K562 (cell line): ENCODE data around the gene AQP1. TPM values are rescaled to one million over a fixed set of nuclear protein-coding genes. Genes with fewer than 3 reads are reported as not detected.

Experiments
- ATAC-seq: fragments of 200-7000 bp; cut with Tn5 transposase; 3 replicates; pipeline ENCODE4 v1.9.1; 2020; ENCODE audit warnings: moderate library complexity
- BruUV-seq: library from RNA; stranded (reverse); fragments of 400-500 nt; replicated peaks from 2 replicates; lab custom pipeline; 2021; lab: Mats Ljungman, UMichigan
- CTCF ChIA-PET: fragments of 300-600 bp; formaldehyde crosslinking; extraction: SDS; loops from one replicate; lab custom pipeline; 2021; ENCODE audit warnings: low intra/inter-chr PET ratio; lab: Yijun Ruan, JAX
- POLR2A ChIA-PET: fragments of 300-600, 350-650 bp; sonication (Branson Sonifier 250); formaldehyde crosslinking; extraction: SDS; loops from one replicate; lab custom pipeline; 2021; ENCODE audit warnings: antibody characterized with exemption, inconsistent platforms; lab: Yijun Ruan, JAX
- DNase-seq, 4 experiments: peaks; one replicate each; pipeline versions ENCODE4 v3.0.0 to v3.0.0-alpha.2; 2011 to 2018; ENCODE audit warnings: low spot score in 3 of 4, mixed read lengths in 3 of 4; ENCODE audit errors: extremely low read depth in 1 of 4
- FAIRE-seq: peaks from 2 replicates; lab custom pipeline; 2011; peaks lifted over from hg19 to GRCh38; lab: Jason Lieb, UNC
- H2AFZ ChIP-seq: 2 replicates; pipeline ENCODE4 v1.6.0; 2011; ENCODE audit warnings: low read depth, low read length, control low read depth, inconsistent platforms
- H3K27ac ChIP-seq: fragments of 200-600 bp; 3 replicates; pipeline ENCODE4 v1.8.0; 2011; ENCODE audit warnings: low read depth, mild to moderate bottlenecking, control low read depth, inconsistent platforms, low read length, moderate library complexity, mixed read lengths; ENCODE audit errors: extremely low read depth
- H3K27me3 ChIP-seq, 2 experiments: fragments of 300-600 bp in 1 of 2; 2 replicates in 1 of 2; 3 replicates in 1 of 2; pipeline versions ENCODE4 v1.6.0 to v1.8.0; 2011; ENCODE audit warnings: inconsistent platforms in 2 of 2, low read length in 2 of 2, mild to moderate bottlenecking in 1 of 2, mixed read lengths in 1 of 2, moderate library complexity in 1 of 2; ENCODE audit not compliant: control insufficient read depth in 2 of 2, insufficient read depth in 2 of 2
- H3K36me3 ChIP-seq: fragments of 300-600 bp; 3 replicates; pipeline ENCODE4 v1.8.0; 2011; ENCODE audit warnings: mild to moderate bottlenecking, low read length, inconsistent platforms; ENCODE audit not compliant: control insufficient read depth, insufficient read depth
- H3K4me1 ChIP-seq, 2 experiments: fragments of 200-600 bp in 1 of 2; replicated peaks in 1 of 2; 2 replicates in 1 of 2; 3 replicates in 1 of 2; pipeline versions ENCODE4 v1.5.1 to v1.8.0; 2011; ENCODE audit warnings: inconsistent platforms in 2 of 2, low read length in 2 of 2, mild to moderate bottlenecking in 1 of 2, mixed read lengths in 1 of 2, moderate library complexity in 1 of 2; ENCODE audit not compliant: control insufficient read depth in 2 of 2, insufficient read depth in 2 of 2
- H3K4me2 ChIP-seq: 2 replicates; pipeline ENCODE4 v1.6.1; 2011; ENCODE audit warnings: low read length, control low read depth, inconsistent platforms, mixed read lengths; ENCODE audit not compliant: insufficient read depth
- H3K4me3 ChIP-seq: fragments of 200-600 bp; sonication (generic), shearing (Covaris generic); 2 replicates; pipeline ENCODE4 v1.5.1; 2016; ENCODE audit warnings: control low read depth, inconsistent platforms
- H3K79me2 ChIP-seq: fragments of 200-600 bp; 3 replicates; pipeline ENCODE4 v1.8.0; 2011; ENCODE audit warnings: low read length, inconsistent platforms; ENCODE audit not compliant: control insufficient read depth, insufficient read depth
- H3K9ac ChIP-seq, 2 experiments: 2 replicates each; pipeline versions ENCODE4 v1.6.0 to v1.6.1; 2011; ENCODE audit warnings: low read depth in 2 of 2, low read length in 2 of 2, control low read depth in 1 of 2, inconsistent platforms in 1 of 2, mild to moderate bottlenecking in 1 of 2, mixed read lengths in 1 of 2; ENCODE audit not compliant: insufficient read depth in 1 of 2
- H3K9me1 ChIP-seq: one replicate; pipeline ENCODE4 v1.6.0; 2011; ENCODE audit warnings: inconsistent platforms, mild to moderate bottlenecking, low read length, moderate library complexity; ENCODE audit not compliant: control insufficient read depth, insufficient read depth
- H3K9me3 ChIP-seq: replicated peaks from 2 replicates; pipeline ENCODE4 v1.5.1; 2011; ENCODE audit warnings: low read depth, low read length, inconsistent platforms; ENCODE audit not compliant: control insufficient read depth, insufficient read depth
- H4K20me1 ChIP-seq: replicated peaks from 2 replicates; pipeline ENCODE4 v1.6.1; 2011; ENCODE audit warnings: low read length, inconsistent platforms, mixed read lengths; ENCODE audit not compliant: control insufficient read depth, insufficient read depth
- ADNP ChIP-seq: fragments of 200-800 bp; sonication (Bioruptor generic); IDR thresholded peaks from 2 replicates; pipeline ENCODE4 v1.6.1; 2016; ENCODE audit warnings: missing genetic modification characterization, missing compliant biosample characterization
- CEBPZ ChIP-seq: fragments of 150-350 bp; IDR thresholded peaks from 2 replicates; pipeline ENCODE4 v1.6.1; 2014; ENCODE audit warnings: low read depth, mild to moderate bottlenecking, low read length, borderline replicate concordance
- DDX20 ChIP-seq: fragments of 450-650 bp; IDR thresholded peaks from 2 replicates; pipeline ENCODE4 v1.6.1; 2016; ENCODE audit warnings: missing genetic modification characterization, low read depth, mild to moderate bottlenecking, missing compliant biosample characterization, moderate library complexity
- E2F3 ChIP-seq: fragments of 250-450 bp; sonication (Bioruptor Pico); IDR thresholded peaks from 2 replicates; pipeline ENCODE4 v1.4.0; 2020; ENCODE audit warnings: mild to moderate bottlenecking
- GTF3C2 ChIP-seq: IDR thresholded peaks from 3 replicates; pipeline ENCODE4 v1.6.1; 2011; ENCODE audit warnings: borderline replicate concordance, mild to moderate bottlenecking, moderate library complexity; ENCODE audit not compliant: insufficient read length; ENCODE audit errors: extremely low read depth
- NKRF ChIP-seq: fragments of 450-650 bp; IDR thresholded peaks from 2 replicates; pipeline ENCODE4 v1.6.1; 2016; ENCODE audit warnings: borderline replicate concordance
- SIX5 ChIP-seq, 2 experiments: IDR thresholded peaks; 2 replicates each; pipeline ENCODE4 v1.6.1; 2011; ENCODE audit warnings: low read length in 2 of 2, borderline replicate concordance in 1 of 2, low read depth in 1 of 2, mild to moderate bottlenecking in 1 of 2, moderate library complexity in 1 of 2; ENCODE audit not compliant: insufficient read depth in 1 of 2
- SLC30A9 ChIP-seq: fragments of 250-450 bp; sonication (Bioruptor Pico); IDR thresholded peaks from 2 replicates; pipeline ENCODE4 v1.8.0; 2022; ENCODE audit warnings: mild to moderate bottlenecking, moderate library complexity
- ZNF165 ChIP-seq: fragments of 250-450 bp; sonication (Bioruptor Pico); IDR thresholded peaks from 2 replicates; pipeline ENCODE4 v1.4.0; 2020; ENCODE audit warnings: borderline replicate concordance
- ZNF518B ChIP-seq: fragments of 250-450 bp; sonication (Bioruptor Pico); IDR thresholded peaks from 2 replicates; pipeline ENCODE4 v1.5.0; 2021; ENCODE audit warnings: mild to moderate bottlenecking, moderate library complexity
- WGBS: fragments of 100-300 bp; shearing (Covaris generic); methylation state at CpG from one replicate; pipeline ENCODE4 v1.1.6; 2016; ENCODE audit warnings: low coverage, mixed read lengths; ENCODE audit not compliant: insufficient coverage; ENCODE audit errors: missing lambda C conversion rate; 5-methylcytosine and 5-hydroxymethylcytosine counted together
- in situ Hi-C: fragments of 300-500 bp; cut with MboI; formaldehyde crosslinking; loops from 4 replicates; pipeline ENCODE4 v1.15.0; 2018; ENCODE audit warnings: inconsistent platforms, mixed read lengths
- intact Hi-C: fragments of 100-400 bp; cut with micrococcal nuclease; formaldehyde crosslinking; loops from 2 replicates; pipeline ENCODE4 v1.14.2; 2022
- polyA plus RNA-seq, 8 experiments: library from polyadenylated mRNA; depleted of rRNA in 4 of 8; stranded (reverse) in 5 of 8; unstranded in 3 of 8; fragments of >200 nt; fragmentation: Nextera tagmentation in 2 of 8; fragmentation: Illumina TruSeq in 1 of 8; extraction: Ambion mirVana in 2 of 8; extraction: Trizol in 1 of 8; gene quantifications; 2 replicates each; pipeline versions ENCODE4 v1.2.1 to v1.2.3, GENCODE V29; 2011 to 2014; ENCODE audit warnings: inconsistent platforms in 1 of 8, missing spikeins in 1 of 8
- total RNA-seq, 7 experiments: library from RNA; depleted of rRNA in 6 of 7; stranded (reverse); fragments of >200 nt in 6 of 7; fragmentation: Illumina TruSeq in 2 of 7; extraction: Trizol in 2 of 7; gene quantifications; 2 replicates each; pipeline versions ENCODE4 v1.2.1 to v1.2.3, GENCODE V29; 2011 to 2021; ENCODE audit warnings: low replicate concordance in 1 of 7

Gene AQP1
- total and polyA plus RNA-seq, 9 of the 15 experiments (the other 6 are each of a cell fraction or from before 2014, with no cell fraction given) = 0.18 to 12.6 (median 4.1) TPM

- ChIA-PET CTCF (no interaction called here), POLR2A (no interaction called here)
- ATAC-seq = no peak
- Histone ChIP-seq H3K79me2 (no peaks in the 10 kb centered on the region), H2AFZ (no peak overlapping the region), H3K9me1 (peaks cover 2% of the 10 kb centered on the region), H3K9ac (no peak overlapping the region), H3K9me3 (no peaks in the 10 kb centered on the region), H3K4me2 (no peak overlapping the region), H3K36me3 (no peaks in the 10 kb centered on the region), H3K4me1 (peaks cover 5 to 17% of the 10 kb centered on the region in 2 experiments; a peak in 4 of 5 replicates), H3K27me3 (no peaks in the 10 kb centered on the region), H3K4me3 (no peak overlapping the region), H3K27ac (no peak overlapping the region), H4K20me1 (no peaks in the 10 kb centered on the region)
- no TSS peak for BruUV-seq
- DNase-seq = no peak
- in situ Hi-C loops (no loop called here), intact Hi-C loops (no loop called here)
- 59% methylated on average over 7 of the region's 7 CpGs for WGBS
- no peak for FAIRE-seq
- TF ChIP-seq ADNP (tag) = no peak
- no peak for TF ChIP-seq ZNF165 (CRISPR knock-in tag)
- no peak for TF ChIP-seq GTF3C2
- no peak for TF ChIP-seq NKRF
- TF ChIP-seq SIX5 (IDR thresholded peaks at IDR 0.05; ENCODE audit: borderline replicate concordance in 1 of 2, insufficient read depth in 1 of 2, low read depth in 1 of 2, low read length in 2 of 2) = no peak
- no peak for TF ChIP-seq DDX20 (tag)
- no peak for TF ChIP-seq SLC30A9 (CRISPR knock-in tag)
- TF ChIP-seq CEBPZ = no peak
- TF ChIP-seq ZNF518B (CRISPR knock-in tag) = no peak
- no peak for TF ChIP-seq E2F3
Observed at GRCh38 chr7:30881448-30881847, 30.2 kb upstream of the AQP1 start.
